HG02870 (cell line): ENCODE results near the gene S100A2.
A peak's percentile ranks its signal among the peaks of the same experiment; 100 is the strongest.

Experiments
- ATAC-seq: cut with Tn5 transposase; IDR thresholded peaks from one replicate; pipeline ENCODE4 v1.9.1; 2021; ENCODE audit warnings: mild to moderate bottlenecking, moderate library complexity; ENCODE audit not compliant: unreplicated experiment

The S100A2 gene

GRCh38 chr1:153565529-153566374, at the start of gene S100A2:
Gene S100A2 (minus strand): TSS chr1:153565844. CDS start chr1:153563877, 1,967 bp downstream.
- no peak for ATAC-seq

- no peak for ATAC-seq
These were observed 49.8 kb upstream of the S100A2 start for GRCh38 chr1:153615406-153615805.

- ATAC-seq, result no peak
These were observed 49.3 kb upstream of the S100A2 start for GRCh38 chr1:153614906-153615305.

- no peak for ATAC-seq
These were observed 48.7 kb upstream of the S100A2 start for GRCh38 chr1:153614189-153614900.

GRCh38 chr1:153613406-153613805, 47.8 kb upstream of the S100A2 start:
- ATAC-seq, result no peak

- no peak for ATAC-seq
These were observed 47.2 kb upstream of the S100A2 start, which contains the start of gene S100A16 for GRCh38 chr1:153612755-153613331. Gene S100A16 (minus strand): TSS chr1:153613137. CDS start chr1:153608151, 4,986 bp downstream.

GRCh38 chr1:153612111-153612754, 46.6 kb upstream of the S100A2 start:
- ATAC-seq, result no peak

DNA sequence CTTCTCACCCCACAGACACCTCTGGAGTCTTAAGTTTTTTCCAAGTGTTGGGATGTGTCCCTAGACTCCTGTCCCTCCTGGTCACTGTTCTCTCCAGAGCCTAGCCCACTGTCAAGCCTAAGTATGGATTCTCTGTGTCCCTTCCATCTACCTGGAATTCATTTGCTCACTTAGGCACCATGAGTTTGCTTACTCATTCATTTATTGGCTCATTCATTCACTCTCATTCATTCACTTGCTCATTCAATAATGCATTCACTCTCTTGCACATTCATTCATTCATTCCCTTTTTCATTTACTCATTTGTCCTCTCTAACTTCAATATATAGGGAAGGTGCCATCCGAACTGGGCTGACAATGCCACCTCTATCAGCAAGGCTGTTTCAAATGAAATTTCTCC, 45.7 kb upstream of the S100A2 start:
- no peak for ATAC-seq

- no peak for ATAC-seq
These were observed 45.2 kb upstream of the S100A2 start for GRCh38 chr1:153610811-153611301.

GRCh38 chr1:153610334-153610733, 44.7 kb upstream of the S100A2 start:
- no peak for ATAC-seq

DNA sequence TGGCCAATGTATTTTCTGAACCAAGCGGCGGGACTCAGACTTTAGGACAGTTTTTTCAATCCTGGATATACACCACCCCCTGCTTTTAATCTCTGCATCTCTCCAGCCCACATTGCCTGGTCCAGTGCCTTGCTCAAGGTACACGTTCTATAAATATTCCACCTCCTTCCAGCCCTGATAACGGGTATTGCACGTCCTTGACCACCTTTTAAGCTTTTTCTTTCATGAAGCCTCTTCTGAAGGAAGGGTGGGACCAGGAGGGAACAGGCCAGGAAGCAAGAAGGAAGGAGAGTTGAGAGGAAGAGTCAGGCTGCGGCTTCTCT, 43.9 kb upstream of the S100A2 start:
- ATAC-seq, result no peak

- ATAC-seq, result no peak
These were observed 43.3 kb upstream of the S100A2 start for GRCh38 chr1:153608742-153609584.

- no peak for ATAC-seq
These were observed 42.5 kb upstream of the S100A2 start for GRCh38 chr1:153608089-153608682.

DNA sequence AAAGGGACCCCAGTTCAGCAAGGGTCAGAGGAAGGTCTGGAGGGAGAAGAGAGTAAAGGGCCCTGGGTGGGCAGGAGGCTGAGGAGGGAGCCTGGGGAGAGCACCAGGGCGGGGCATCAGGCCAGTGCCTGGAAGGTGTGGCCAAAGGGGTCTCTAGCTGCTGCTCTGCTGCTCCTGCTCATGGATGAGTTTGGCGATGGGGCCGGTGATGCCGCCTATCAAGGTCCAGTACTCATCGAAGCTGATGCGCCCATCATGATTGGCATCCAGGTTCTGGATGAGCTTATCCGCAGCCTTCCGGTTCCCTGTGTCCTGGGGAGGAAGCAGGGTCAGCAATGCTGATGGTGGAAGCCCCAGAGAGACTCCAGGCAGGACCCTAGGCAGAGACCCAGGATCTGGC, 41.7 kb upstream of the S100A2 start:
- ATAC-seq, result no peak

- ATAC-seq, result no peak
These were observed 40.5 kb upstream of the S100A2 start for GRCh38 chr1:153606194-153606593.

DNA sequence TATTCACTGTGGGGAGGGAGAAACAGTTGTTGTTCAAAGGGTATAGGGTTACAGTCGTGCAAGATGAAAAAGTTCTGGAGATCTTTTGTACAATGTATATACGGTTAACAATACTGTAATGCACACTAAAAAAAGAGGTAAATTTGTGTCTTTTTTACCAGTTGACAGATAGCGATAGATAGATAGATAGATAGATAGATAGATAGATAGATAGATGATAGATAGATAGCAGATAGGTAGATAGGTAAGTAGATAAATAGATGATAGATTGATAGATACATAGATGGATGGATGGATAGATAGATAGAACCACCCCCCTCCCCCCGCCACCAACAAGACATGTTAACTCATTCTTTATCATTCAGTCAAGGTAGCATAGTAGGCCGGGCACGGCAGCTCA, 37.1 kb upstream of the S100A2 start:
- no peak for ATAC-seq

GRCh38 chr1:153599847-153600246, 34.2 kb upstream of the S100A2 start:
- ATAC-seq, result no peak

- peak; percentile 95 for ATAC-seq
These were observed 32.9 kb upstream of the S100A2 start for GRCh38 chr1:153598309-153599172.

DNA sequence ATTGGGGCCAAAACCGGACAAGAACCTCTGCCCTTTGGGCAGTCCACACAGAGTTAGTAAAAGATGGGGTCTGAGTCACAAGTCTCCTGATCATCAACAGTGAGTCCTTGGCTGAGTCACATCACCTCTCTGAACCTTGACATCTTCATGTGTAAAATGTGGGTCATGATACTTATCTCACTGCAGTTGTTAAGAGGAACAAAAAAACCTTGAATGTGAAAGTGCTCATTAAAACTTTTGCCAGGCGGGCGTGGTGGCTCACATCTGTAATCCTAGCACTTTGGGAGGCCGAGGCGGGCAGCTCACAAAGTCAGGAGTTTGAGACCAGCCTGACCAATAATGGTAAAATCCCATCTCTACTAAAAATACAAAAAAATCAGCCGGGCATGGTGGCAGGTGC, 31.6 kb upstream of the S100A2 start:
- ATAC-seq, result no peak
